Ovary (tissue), 9 donors: ENCODE results near the gene MED23. TPM values are rescaled to one million over a fixed set of nuclear protein-coding genes. Genes with fewer than 3 reads are reported as not detected.
A peak's percentile ranks its signal among the peaks of the same experiment; 100 is the strongest.

Experiments used
- DNase-seq, 5 donors: peaks; one replicate each; pipeline ENCODE4 v3.0.0-alpha.2; 2019 to 2020
- H3K27ac ChIP-seq, 2 donors: fragments of 200-600 bp; one replicate each; pipeline versions ENCODE4 v1.5.1 to v1.8.0; 2019 to 2022
- H3K27me3 ChIP-seq: fragments of 200-600 bp; one replicate; pipeline ENCODE4 v1.8.0; 2022
- H3K36me3 ChIP-seq: fragments of 200-600 bp; sonication (generic); one replicate; pipeline ENCODE4 v1.5.1; 2019
- H3K4me1 ChIP-seq: one replicate; pipeline ENCODE4 v1.8.1; 2013; ENCODE audit warnings: mild to moderate bottlenecking, moderate library complexity; ENCODE audit not compliant: insufficient read depth
- H3K4me3 ChIP-seq: fragments of 200-600 bp; sonication (generic); one replicate; pipeline ENCODE4 v1.5.1; 2017
- H3K9me3 ChIP-seq, 2 donors: fragments of 200-600 bp in 1 of 2; sonication (generic) in 1 of 2; one replicate each; pipeline versions ENCODE4 v1.5.1 to v1.8.1; 2013 to 2019; ENCODE audit warnings: mild to moderate bottlenecking in 1 of 2, moderate library complexity in 1 of 2
- CTCF ChIP-seq, 3 donors: fragments of 450-650 bp in 2 of 3; fragments of 200-600 bp in 1 of 3; IDR thresholded peaks; one replicate each; pipeline versions ENCODE4 v1.5.1 to v1.8.0; 2016 to 2022; ENCODE audit warnings: antibody characterized with exemption in 3 of 3, mild to moderate bottlenecking in 1 of 3
- EP300 ChIP-seq: sonication (generic); formaldehyde crosslinking; IDR thresholded peaks from one replicate; pipeline ENCODE4 v1.6.1; 2017; ENCODE audit warnings: antibody characterized with exemption
- POLR2A ChIP-seq: fragments of 450-650 bp; IDR thresholded peaks from one replicate; pipeline ENCODE4 v1.6.1; 2017; ENCODE audit warnings: antibody characterized with exemption, mild to moderate bottlenecking, moderate library complexity
- WGBS, 3 donors: extraction: QIAGEN DNeasy Blood & Tissue Kit in 1 of 3; methylation state at CpG; one replicate each; pipeline versions ENCODE4 v1.1.5 to v1.1.7; 2013 to 2017; 5-methylcytosine and 5-hydroxymethylcytosine counted together
- intact Hi-C, 4 donors: fragments of 100-400 bp; cut with DNase I; formaldehyde crosslinking; loops; one replicate each; pipeline versions ENCODE4 v1.11.0 to v1.15.1; 2022 to 2023
- polyA plus RNA-seq, 2 donors: library from polyadenylated mRNA; stranded (reverse); fragments of 200-250 nt in 1 of 2; fragments of 350-450 nt in 1 of 2; fragmentation: Illumina TruSeq in 1 of 2; extraction: RNeasy Lipid Tissue Mini Kit (QIAGEN cat#74804) in 1 of 2; gene quantifications; one replicate each; pipeline ENCODE4 v1.2.3, GENCODE V29; 2013 to 2014
- total RNA-seq, 7 donors: library from RNA; depleted of rRNA in 2 of 7; stranded (reverse); fragments of >200 nt in 2 of 7; fragmentation: NEBNext Ultra II Directional in 3 of 7; extraction: Animal tissue kit (Norgen Biotek cat#: 25700) in 3 of 7; gene quantifications; one replicate each; pipeline versions ENCODE4 v1.1.0 to v1.2.4, GENCODE V29; 2016 to 2023
- donor health status: DM: no; HTN: no; CAD: no; lungs with moderate emphysema.
- donor health status: DM: no; HTN: no; CAD: no.
- donor health status: Bipolar disorder and iron deficiency.
- donor health status: DM: yes; HTN: yes; CAD: no.
- donor health status: DM: no; HTN: no; CAD: no.
- donor health status: DM: yes; HTN: yes; CAD: no.

Gene MED23
- total and polyA plus RNA-seq, 9 donors = 11.2 to 28.5 (median 24.2) TPM

- H3K36me3 ChIP-seq = no peaks in the 10 kb centered on the region
- H3K27ac ChIP-seq = no peak overlapping the region
- no peaks in the 10 kb centered on the region for H3K27me3 ChIP-seq
- no peaks in the 10 kb centered on the region for H3K4me1 ChIP-seq
- TF ChIP-seq CTCF (IDR thresholded peaks at IDR 0.05) (no peak), POLR2A (no peak), EP300 (no peak)
- no peak for DNase-seq
- no peak overlapping the region for H3K4me3 ChIP-seq
- no peaks in the 10 kb centered on the region for H3K9me3 ChIP-seq
- 88 to 89% (median 88%) methylated on average over 11 of the region's 11 CpGs for WGBS, 3 donors
- intact Hi-C loops = no loop called here
Measured at GRCh38 chr6:131635384-131636340, 7.6 kb upstream of the MED23 start.

- no peak for DNase-seq
- H3K36me3 ChIP-seq = no peaks in the 10 kb centered on the region
- WGBS, 3 donors = 85 to 94% (median 88%) methylated on average over 3 of the region's 3 CpGs
- H3K4me1 ChIP-seq = no peaks in the 10 kb centered on the region
- no peaks in the 10 kb centered on the region for H3K27me3 ChIP-seq
- no peak overlapping the region for H3K4me3 ChIP-seq
- no peaks in the 10 kb centered on the region for H3K9me3 ChIP-seq
- intact Hi-C loops = no loop called here
- H3K27ac ChIP-seq = no peak overlapping the region
- no peak for TF ChIP-seq EP300
Measured at GRCh38 chr6:131631625-131632289, 3.7 kb upstream of the MED23 start.

GRCh38 chr6:131629651-131630050 lies 1.6 kb upstream of the MED23 start:
- TF ChIP-seq CTCF (IDR thresholded peaks at IDR 0.05) (no peak), POLR2A (no peak), EP300 (no peak)

GRCh38 chr6:131628726-131629125 lies 684 bp upstream of the MED23 start:
- Histone ChIP-seq H3K4me1 (no peaks in the 10 kb centered on the region), H3K9me3 (no peaks in the 10 kb centered on the region), H3K27ac (no peak overlapping the region), H3K27me3 (no peaks in the 10 kb centered on the region), H3K4me3 (peak overlapping the region; percentile 78), H3K36me3 (no peaks in the 10 kb centered on the region)
- TF ChIP-seq EP300 = no peak
- no peak for TF ChIP-seq CTCF (IDR thresholded peaks at IDR 0.05)
- TF ChIP-seq POLR2A = no peak
- intact Hi-C loops = no loop called here
- DNase-seq = no peak
- WGBS, 3 donors = 32 to 43% (median 35%) methylated on average over 1 of the region's 1 CpG

More at GRCh38 chr6:131629651-131630050, 1.6 kb upstream of the MED23 start:
- intact Hi-C loops = no loop called here
- Histone ChIP-seq H3K9me3 (no peaks in the 10 kb centered on the region), H3K4me3 (no peak overlapping the region), H3K4me1 (no peaks in the 10 kb centered on the region), H3K27ac (no peak overlapping the region), H3K27me3 (no peaks in the 10 kb centered on the region), H3K36me3 (no peaks in the 10 kb centered on the region)
- WGBS, 3 donors = 60 to 80% (median 78%) methylated on average over 2 of the region's 2 CpGs
- DNase-seq = no peak

GRCh38 chr6:131615275-131615674 lies 12.8 kb downstream of the MED23 start:
- Histone ChIP-seq H3K9me3 (no peaks in the 10 kb centered on the region), H3K27ac (no peak overlapping the region), H3K27me3 (no peaks in the 10 kb centered on the region), H3K4me1 (no peaks in the 10 kb centered on the region), H3K36me3 (no peaks in the 10 kb centered on the region), H3K4me3 (no peak overlapping the region)
- WGBS, 3 donors = 85 to 94% (median 92%) methylated on average over 4 of the region's 4 CpGs
- DNase-seq = no peak
- intact Hi-C loops = no loop called here
- TF ChIP-seq EP300 = no peak
